Superior temporal gyrus (tissue), 1 donor: Measurements from ENCODE around the gene ZSWIM4.
"Not testable (repeated sequence)": the region's sequence is repeated elsewhere in the genome, so short reads cannot be mapped to it uniquely, and the experiment has no call there.

Experiments
- DNase-seq: peaks from one replicate; pipeline ENCODE4 v3.0.0-alpha.2; 2016; ENCODE audit errors: extremely low spot score

ZSWIM4 gene

GRCh38 chr19:13778398-13778797 is 16.8 kb upstream of the ZSWIM4 start:
- no peak for DNase-seq

- no peak for DNase-seq
Measured at GRCh38 chr19:13778847-13779246, 16.4 kb upstream of the ZSWIM4 start.

DNA sequence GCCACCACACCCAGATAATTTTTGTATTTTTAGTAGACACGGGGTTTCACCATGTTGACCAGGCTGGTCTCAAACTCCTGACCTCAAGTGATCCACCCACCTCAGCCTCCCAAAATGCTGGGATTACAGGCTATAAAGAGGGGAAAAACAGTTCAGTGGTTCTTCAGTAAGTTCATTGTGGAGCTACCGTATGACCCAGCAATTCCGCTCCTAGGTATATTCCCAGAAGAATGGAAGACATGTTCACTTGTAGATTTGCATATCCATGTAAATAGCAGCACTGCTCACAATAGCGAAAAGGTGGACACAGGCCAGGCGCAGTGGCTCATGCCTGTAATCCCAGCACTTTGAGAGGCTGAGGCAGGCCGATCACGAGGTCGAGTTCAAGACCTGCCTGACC is 15.4 kb upstream of the ZSWIM4 start:
- DNase-seq = not testable (repeated sequence)

- no peak for DNase-seq
Measured at GRCh38 chr19:13781547-13781946, 13.7 kb upstream of the ZSWIM4 start.

DNA sequence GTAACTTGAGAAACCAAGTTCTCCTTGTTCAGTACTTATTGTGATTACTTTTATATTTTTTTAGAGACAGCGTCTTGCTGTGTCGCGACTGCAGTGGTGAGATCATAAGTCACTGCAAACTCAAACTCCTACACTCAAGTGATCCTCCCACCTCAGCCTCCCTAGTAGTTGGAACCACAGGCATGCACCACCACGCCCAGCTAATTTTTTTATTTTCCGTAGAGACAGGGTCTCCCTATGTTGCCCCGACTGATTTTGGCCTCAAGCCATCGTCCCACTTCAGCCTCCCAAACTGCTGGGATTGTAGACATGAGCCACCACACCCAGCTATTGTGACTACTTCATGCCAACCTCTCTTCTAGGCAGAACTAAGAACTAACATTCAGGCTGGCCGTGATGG is 12.7 kb upstream of the ZSWIM4 start:
- no peak for DNase-seq

DNA sequence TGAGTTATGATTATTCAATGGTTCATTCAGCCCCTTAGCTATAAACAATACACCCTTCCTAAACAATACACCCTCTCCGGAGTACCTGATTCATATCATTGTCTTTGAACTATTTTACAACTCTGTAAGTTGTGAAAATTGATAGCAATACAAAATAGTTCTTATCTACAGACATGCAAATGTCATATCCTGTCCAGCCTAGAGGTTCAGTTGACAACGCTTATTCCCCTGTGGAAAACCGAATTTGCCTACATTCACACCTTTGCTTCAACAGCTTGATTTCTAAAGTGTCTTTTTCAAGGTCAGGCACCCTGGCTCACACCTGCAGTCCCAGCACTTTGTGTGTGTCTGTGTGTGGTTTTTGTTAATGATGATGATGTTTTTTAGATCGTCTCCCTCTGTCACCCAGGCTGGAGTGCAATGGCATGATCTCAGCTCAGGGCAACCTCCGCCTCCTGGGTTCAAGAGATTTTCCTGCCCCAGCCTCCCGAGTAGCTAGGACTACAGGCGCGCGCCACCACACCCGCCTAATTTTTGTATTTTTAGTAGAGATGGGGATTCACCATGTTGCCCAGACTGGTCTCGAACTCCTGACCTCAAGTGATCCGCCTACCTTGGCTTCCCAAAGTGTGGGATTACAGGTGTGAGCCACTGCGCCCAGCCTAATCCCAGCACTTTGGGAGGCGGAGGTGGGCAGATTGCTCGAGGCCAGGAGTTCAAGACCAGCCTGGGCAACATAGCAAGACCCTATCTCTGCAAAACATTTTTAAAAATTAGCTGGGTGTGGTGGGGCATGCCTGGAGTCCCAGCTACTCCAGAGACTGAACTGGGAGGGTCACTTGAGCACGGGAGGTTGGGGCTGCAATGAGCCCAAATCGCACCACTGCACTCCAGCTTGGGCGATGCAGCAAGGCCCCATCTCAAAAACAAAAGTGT is 11.4 kb upstream of the ZSWIM4 start:
- no peak for DNase-seq

DNA sequence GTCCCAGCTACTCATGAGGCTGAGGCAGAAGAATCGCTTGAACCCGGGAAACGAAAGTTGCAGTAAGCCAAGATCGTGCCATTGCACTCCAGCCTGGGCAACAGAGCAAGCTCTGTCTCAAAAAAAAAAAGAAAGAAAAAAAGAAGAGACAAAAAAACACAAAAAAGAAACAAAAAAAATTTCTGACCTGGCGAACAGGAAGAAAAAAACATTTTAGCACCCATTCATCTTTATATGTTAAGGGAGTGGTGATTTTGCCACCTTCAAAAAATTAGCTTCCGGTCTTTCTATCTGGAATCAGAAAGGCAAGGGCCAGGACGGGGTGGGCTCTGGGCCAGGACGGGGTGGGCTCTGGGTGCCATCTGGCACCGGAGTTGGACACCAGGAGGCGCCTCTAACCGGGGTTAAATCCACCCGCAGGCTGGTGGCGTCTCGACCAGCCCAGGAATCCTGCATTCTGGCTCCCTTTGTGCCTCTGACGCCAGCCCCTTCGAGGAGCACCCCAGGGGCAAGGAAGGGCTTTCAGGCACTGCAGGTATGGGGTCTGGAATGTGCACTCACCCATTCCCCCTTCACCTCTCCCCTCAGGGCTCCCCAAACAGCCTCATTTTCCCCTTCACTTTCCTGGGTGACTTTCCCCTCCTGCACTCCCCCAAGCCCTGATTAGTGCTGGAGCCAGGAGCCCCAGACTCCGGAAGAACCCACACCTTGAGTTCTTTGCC is 10.4 kb upstream of the ZSWIM4 start:
- peak; percentile 46 for DNase-seq

DNA sequence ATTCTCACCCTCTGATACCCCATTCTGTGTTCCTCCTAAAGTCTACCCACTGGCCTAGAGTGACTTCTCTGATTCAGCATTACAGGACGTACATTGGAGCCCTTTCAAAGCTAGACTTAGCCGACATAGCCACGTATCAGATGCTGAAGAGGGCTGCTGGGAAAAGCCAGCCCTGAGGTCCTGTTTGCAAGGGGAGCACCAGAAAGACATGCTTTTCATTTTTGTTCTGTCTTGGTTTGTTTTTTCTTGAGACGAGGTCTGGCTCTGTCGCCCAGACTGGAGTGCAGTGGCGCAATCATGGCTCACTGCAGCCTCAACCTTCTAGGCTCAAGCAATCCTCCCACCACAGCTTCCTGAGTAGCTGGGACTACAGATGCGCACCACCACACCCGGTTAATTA is 6.3 kb upstream of the ZSWIM4 start:
- DNase-seq = no peak

DNA sequence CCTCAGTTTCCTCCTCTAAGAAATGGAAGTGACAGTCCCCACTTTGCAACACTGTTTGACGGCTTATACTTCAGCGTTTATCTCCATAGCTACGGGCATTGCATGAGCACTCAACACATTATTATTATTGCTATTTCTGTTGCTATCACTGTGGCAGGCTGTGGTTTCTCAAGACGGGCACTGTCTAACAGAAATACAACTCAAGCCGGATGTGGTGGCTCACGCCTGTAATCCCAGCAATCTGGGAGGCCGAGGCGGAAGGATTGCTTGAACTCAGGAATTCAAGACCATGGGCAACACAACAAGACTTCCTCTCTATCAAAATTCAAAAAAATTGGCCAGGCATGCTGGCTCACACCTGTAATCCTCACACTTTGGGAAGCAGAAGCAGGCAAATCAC is 4.9 kb upstream of the ZSWIM4 start:
- no peak for DNase-seq

DNA sequence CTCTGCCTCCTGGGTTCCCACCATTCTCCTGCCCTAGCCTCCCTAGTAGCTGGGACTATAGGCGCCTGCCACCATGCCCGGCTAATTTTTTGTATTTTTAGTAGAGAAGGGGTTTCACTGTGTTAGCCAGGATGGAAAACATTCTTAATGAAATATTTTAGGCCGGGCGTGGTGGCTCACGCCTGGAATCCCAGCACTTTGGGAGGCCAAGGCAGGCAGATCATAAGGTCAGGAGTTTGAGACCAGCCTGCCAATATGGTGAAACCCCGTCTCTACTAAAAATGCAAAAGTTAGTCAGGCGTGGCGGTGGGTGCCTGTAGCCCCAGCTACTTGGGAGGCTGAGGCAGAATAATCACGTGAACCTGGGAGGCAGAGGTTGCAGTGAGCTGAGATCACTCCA is 1.9 kb upstream of the ZSWIM4 start:
- not testable (repeated sequence) for DNase-seq

GRCh38 chr19:13794398-13794756 is 866 bp upstream of the ZSWIM4 start:
- DNase-seq = no peak

GRCh38 chr19:13795595-13796300 is 505 bp downstream of the ZSWIM4 start:
- no peak for DNase-seq

DNA sequence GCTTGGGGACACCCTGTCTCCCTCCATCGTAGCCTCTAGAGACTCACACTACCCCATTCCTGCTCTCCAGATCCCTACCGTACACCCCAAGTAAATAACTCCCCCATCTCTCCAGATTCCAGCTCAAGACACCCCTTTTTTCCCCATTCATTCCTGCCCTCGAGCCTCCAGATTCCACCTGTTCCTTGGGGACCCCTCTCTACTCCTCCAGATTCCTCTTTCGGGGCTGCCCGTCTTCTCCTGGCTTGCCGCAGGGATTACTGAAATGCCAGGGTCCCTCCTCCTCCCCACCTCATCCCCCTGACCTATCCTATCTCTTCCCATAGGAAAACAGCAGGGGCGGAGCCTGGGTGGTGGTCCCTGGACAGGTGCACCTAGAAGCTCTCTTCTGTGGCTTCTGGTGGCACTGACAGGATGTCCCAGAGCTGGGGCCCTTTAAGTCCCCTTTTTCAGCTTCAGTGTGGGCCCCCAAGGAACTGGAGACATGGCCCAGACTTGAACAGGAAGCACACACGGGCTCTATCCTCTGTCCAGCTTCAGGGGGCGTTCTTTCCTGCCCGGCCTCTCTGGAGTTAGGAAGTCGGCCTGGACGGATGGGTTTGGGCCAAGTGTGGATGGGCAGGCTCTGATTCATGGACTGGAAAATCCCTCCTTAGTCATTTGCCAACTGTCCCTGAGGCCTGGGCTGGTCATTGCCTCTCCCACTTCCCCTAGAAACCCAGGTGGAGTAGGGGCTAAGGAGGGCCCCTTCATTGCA is 1.2 kb downstream of the ZSWIM4 start:
- no peak for DNase-seq

DNA sequence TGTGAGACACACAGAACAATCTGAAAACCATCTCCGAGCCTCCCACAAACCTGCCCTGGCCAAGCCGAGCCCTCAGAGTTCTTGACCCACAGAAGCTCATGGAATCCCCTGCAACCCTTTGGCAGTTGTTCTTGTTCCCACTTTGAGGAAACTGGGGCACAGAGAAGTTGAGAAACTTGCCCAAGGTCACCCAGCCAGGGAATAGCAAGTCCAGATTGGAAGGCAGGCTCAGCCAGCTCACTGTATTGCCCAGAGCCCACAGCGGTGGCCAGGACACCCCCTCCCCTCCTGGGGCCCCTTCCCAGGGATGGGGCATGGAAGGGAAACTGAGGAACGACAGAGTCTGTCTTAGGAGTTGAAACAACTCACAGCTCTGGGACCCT is 1.8 kb downstream of the ZSWIM4 start:
- DNase-seq = no peak

GRCh38 chr19:13797870-13798269 is 2.6 kb downstream of the ZSWIM4 start:
- DNase-seq = no peak

DNA sequence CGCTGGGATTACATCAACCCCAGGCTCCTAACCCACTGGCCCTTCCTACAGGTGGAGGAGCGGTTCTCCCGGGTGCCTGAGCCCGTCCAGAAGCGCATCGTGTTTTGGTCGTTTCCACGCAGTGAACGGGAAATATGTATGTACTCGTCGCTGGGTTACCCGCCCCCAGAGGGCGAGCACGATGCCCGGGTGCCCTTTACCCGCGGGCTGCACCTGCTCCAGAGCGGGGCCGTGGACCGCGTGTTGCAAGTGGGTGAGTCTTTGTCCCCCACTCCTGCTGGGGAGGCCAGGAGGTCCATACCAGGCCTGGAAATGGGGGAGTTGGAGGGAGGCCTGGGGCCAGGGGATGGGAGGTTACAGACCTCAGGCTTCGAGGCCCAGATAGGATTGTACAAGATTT is 4.4 kb downstream of the ZSWIM4 start:
- no peak for DNase-seq

DNA sequence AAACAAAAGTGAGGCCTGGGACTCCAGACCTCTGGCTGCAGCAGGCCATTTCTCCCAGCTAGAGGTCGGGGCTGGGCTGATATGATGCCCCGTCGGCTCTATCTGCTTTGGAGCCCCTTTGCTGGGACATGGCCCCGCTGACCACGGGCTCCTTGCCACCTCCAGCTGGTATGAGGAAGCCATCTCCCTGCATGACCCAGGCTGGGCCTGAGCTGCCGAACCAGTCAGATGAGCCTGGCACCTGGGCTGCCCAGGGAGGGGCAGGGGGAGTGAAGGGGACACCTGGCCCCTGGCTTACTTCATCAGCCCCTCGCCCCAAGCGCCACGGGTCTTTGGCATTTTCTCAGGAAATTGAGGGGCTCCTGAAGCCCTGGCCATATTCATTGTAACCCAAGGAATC is 7.8 kb downstream of the ZSWIM4 start:
- DNase-seq = no peak

- no peak for DNase-seq
Measured at GRCh38 chr19:13804830-13805683, 9.8 kb downstream of the ZSWIM4 start.

DNA sequence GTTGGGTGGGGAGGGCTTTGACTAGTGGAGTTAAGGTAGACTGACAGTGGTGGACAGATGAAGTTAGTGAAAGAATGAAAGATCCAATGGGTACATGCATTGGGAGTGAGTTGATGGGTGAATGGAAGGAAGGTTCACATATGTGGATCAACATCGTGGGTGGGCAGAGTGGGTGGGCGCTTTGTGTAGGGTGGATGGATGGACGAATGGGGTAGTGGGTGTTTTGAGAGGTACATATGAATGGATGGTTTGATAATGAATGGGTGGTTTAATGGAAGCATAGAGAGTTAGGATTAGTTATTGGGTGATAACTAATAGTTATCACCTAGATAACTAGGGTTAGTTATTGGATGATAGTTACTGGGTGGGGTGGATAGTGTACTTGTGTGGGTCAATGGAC is 11.5 kb downstream of the ZSWIM4 start:
- DNase-seq = no peak

DNA sequence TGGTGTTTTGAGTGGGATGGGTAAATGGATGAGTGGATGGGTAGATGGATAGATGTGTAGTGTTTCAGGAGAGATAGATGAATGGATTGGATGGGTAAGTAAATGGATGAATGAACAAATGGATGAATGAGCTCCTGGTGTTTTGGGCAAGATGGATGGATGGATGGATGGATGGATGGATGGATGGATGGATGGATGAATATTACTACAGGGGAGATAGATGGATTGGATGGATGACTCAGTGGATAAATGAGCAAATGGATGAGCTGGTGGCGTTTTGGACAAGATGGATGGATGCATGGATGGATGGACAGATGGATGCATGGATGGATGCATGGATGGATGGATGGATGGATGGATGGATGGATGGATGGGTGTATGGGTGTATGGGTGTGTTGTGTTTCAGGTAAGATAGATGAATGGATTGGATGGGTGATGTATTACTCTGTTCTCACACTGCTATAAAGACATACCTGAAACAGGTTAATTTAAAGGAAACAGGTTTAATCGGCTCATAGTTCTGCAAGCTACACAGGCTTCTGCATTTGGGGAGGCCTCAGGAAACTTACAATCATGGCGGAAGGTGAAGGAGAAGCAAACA is 12.3 kb downstream of the ZSWIM4 start:
- no peak for DNase-seq
